ENCODE data around the gene HEY2. TPM values are rescaled to one million over a fixed set of nuclear protein-coding genes. Genes with fewer than 3 reads are reported as not detected.

HEY2 gene
- total RNA-seq, 1 donor from 2014 or later = 2.1 TPM

DNA sequence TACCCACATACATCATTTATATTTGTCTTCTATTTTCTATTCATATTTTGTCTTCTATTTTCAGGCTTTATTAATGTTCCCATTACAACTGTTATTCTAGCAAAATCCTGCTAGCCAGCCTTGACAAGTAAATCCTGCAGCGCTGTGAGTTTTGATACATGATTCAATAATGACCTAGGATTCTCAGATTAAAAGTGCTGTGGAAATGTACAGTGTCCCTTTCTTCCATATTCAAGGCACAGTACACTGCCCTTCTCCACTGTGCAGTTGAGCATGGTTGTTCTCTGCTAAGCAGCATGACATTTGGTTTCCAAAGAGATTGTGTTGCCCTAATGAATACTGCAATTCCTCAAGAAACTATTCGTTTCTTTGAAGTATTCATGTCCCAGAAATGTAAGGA lies 5.8 kb upstream of the HEY2 start:
- Mint-ChIP-seq H3K36me3 (ENCODE audit: unreplicated experiment) (no peaks in the 10 kb centered on the region), H3K27ac (ENCODE audit: unreplicated experiment) (no peak overlapping the region), H3K9me3 (ENCODE audit: unreplicated experiment) (peaks cover under 1% of the 10 kb centered on the region), H3K27me3 (ENCODE audit: unreplicated experiment) (peaks cover 5% of the 10 kb centered on the region), H3K4me3 (ENCODE audit: unreplicated experiment) (no peak overlapping the region), H3K4me1 (ENCODE audit: low read depth, unreplicated experiment) (peaks cover 4% of the 10 kb centered on the region)
- DNase-seq = no peak
- TF ChIP-seq, protein P1, sequence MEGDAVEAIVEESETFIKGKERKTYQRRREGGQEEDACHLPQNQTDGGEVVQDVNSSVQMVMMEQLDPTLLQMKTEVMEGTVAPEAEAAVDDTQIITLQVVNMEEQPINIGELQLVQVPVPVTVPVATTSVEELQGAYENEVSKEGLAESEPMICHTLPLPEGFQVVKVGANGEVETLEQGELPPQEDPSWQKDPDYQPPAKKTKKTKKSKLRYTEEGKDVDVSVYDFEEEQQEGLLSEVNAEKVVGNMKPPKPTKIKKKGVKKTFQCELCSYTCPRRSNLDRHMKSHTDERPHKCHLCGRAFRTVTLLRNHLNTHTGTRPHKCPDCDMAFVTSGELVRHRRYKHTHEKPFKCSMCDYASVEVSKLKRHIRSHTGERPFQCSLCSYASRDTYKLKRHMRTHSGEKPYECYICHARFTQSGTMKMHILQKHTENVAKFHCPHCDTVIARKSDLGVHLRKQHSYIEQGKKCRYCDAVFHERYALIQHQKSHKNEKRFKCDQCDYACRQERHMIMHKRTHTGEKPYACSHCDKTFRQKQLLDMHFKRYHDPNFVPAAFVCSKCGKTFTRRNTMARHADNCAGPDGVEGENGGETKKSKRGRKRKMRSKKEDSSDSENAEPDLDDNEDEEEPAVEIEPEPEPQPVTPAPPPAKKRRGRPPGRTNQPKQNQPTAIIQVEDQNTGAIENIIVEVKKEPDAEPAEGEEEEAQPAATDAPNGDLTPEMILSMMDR (IDR thresholded peaks at IDR 0.05; ENCODE audit: partially characterized antibody, unreplicated experiment) = no peak

DNA sequence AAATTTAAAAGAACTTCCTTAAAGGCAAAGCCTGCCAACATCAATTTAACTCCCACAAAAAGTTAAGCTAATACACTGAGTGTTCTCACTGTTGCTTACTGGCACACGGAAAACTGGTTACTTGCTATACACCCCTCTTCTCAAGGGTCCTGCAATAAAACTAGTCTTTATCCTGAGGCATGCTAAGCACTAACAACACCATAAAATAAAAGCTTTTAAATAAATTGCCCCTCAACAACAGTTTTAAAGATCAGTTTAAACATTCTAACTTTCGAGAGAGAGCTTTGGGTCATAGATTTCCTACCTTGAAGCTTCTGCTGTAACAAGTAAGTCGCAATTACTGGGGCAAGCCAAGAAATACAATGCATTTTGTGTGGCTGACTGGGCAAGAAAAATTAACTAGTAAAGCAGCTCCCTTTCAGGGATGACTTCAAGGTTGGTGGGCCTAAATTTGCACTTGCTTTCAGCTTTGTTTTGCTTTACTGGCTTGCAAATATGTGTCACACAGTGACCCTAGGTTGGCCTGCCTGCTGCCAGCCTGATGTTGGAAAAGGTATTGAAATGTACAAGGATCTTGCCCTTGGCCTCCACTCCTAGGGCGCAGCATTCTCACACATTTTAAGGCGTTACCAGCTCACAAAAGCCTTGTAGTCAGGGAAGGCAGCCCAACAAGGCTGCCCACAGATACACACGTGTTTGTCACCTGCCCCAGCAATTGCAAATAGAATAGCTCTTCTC lies 4.0 kb upstream of the HEY2 start:
- H3K9me3 Mint-ChIP-seq (ENCODE audit: unreplicated experiment) = peaks cover 4% of the 10 kb centered on the region
- H3K36me3 Mint-ChIP-seq (ENCODE audit: unreplicated experiment) = no peaks in the 10 kb centered on the region
- no peak overlapping the region for H3K27ac Mint-ChIP-seq (ENCODE audit: unreplicated experiment)
- H3K4me1 Mint-ChIP-seq (ENCODE audit: low read depth, unreplicated experiment) = peaks cover 4% of the 10 kb centered on the region
- no peak overlapping the region for H3K4me3 Mint-ChIP-seq (ENCODE audit: unreplicated experiment)
- TF ChIP-seq, protein P1 (IDR thresholded peaks at IDR 0.05; ENCODE audit: partially characterized antibody, unreplicated experiment) = no peak
- DNase-seq = no peak
- peaks cover 10% of the 10 kb centered on the region for H3K27me3 Mint-ChIP-seq (ENCODE audit: unreplicated experiment)

DNA sequence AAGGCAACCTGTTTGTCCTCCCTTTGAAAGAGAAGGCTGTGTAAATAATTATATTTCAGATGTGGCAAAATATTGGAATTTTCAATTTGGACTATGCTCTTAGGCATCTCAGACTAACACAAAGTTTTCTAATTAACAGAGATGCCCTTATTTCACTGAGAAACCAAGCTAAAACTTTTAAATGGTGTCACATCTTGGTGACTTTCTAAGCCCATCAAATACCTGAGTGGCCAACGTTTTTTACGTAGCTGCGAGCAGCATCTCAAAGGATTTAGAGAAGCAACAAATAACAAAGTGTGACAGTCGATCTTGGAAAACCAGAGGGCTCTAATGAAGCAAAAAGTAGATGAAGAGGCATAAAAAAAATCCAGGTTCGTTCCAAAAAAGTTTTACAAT lies 3.4 kb upstream of the HEY2 start:
- Mint-ChIP-seq H3K36me3 (ENCODE audit: unreplicated experiment) (no peaks in the 10 kb centered on the region), H3K4me1 (ENCODE audit: low read depth, unreplicated experiment) (peaks cover 7% of the 10 kb centered on the region), H3K4me3 (ENCODE audit: unreplicated experiment) (peak overlapping the region; percentile 91), H3K9me3 (ENCODE audit: unreplicated experiment) (peaks cover 4% of the 10 kb centered on the region), H3K27ac (ENCODE audit: unreplicated experiment) (no peak overlapping the region), H3K27me3 (ENCODE audit: unreplicated experiment) (peaks cover 10% of the 10 kb centered on the region)
- no peak for DNase-seq
- TF ChIP-seq, protein P1 (IDR thresholded peaks at IDR 0.05; ENCODE audit: partially characterized antibody, unreplicated experiment) = no peak

DNA sequence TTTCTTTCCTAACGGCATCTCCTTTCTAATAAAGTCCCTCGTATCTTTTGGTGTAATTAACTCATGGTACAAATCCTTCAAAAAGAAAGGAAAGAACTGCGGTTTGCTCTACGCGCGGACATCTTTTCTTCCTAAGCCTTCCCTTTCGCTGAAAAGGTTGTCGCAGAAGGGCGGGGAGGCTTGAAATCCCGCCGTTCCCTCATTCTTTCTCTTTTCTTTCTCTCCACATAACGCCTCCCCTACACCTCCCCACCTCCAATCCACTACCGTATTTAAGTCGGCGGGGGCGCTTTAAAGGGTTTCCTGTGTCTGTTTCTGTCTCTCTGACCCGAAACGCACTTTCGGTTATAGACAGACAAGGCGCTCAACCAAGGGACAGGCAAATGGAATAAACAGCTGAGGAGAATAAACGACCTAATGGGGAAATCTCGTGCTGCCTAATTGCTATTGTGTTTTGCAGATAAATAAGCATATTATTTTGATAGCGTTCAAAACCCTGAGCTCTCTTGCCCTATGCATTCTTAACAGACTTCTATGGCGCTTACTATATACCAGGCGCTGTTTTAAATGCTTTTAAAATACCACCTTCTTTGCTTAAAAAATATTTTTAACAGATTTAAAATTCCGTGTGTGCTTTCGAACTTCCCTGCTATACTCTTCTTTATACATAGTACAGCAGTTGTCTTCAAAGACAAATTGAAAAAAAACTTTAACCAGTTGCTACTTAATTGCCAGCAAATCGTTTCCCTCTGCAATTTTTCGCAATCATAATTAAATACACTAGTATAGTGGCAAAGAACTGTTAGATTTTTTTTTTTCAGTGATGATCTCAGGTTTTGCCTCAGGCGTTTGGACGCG lies 2.5 kb upstream of the HEY2 start:
- no peaks in the 10 kb centered on the region for H3K36me3 Mint-ChIP-seq (ENCODE audit: unreplicated experiment)
- TF ChIP-seq, protein P1 (IDR thresholded peaks at IDR 0.05; ENCODE audit: partially characterized antibody, unreplicated experiment) = no peak
- peaks cover 7% of the 10 kb centered on the region for H3K4me1 Mint-ChIP-seq (ENCODE audit: low read depth, unreplicated experiment)
- peaks cover 4% of the 10 kb centered on the region for H3K9me3 Mint-ChIP-seq (ENCODE audit: unreplicated experiment)
- H3K27ac Mint-ChIP-seq (ENCODE audit: unreplicated experiment) = no peak overlapping the region
- peak overlapping the region; percentile 91 for H3K4me3 Mint-ChIP-seq (ENCODE audit: unreplicated experiment)
- H3K27me3 Mint-ChIP-seq (ENCODE audit: unreplicated experiment) = peaks cover 10% of the 10 kb centered on the region
- DNase-seq = peak; percentile 32
